Stimulated activated CD8-positive, alpha-beta memory T cell treated with anti-CD3 and anti-CD28 coated beads, Interleukin-15, amount 100 ng/mL, for 4 hours (primary cell): ENCODE measurements around the gene GOLGA7B.
A peak's percentile ranks its signal among the peaks of the same experiment; 100 is the strongest.

ENCODE experiments used
- DNase-seq, 2 donors: peaks; one replicate each; pipeline ENCODE4 v3.0.0-alpha.2; 2020; ENCODE audit warnings: low read depth in 2 of 2

Gene GOLGA7B

DNA sequence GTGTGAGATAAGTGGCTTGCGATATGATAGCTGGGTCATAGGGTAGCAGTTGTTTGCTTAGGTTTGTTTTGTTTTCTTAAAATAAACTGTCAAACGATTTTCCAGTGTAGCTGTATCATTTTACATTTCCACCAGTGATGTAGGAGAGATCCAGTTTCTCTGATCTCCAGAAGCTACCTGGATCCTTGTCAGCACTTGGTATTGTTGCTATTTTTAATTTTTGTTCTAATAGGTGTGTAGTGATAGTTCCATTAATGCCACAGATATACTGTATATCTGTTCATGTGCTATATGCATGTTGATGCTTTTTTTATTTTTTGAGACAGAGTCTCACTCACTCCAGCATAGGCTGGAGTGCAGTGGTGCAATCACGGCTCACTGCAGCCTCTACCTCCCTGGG lies 44.4 kb downstream of the GOLGA7B start:
- no peak for DNase-seq

DNA sequence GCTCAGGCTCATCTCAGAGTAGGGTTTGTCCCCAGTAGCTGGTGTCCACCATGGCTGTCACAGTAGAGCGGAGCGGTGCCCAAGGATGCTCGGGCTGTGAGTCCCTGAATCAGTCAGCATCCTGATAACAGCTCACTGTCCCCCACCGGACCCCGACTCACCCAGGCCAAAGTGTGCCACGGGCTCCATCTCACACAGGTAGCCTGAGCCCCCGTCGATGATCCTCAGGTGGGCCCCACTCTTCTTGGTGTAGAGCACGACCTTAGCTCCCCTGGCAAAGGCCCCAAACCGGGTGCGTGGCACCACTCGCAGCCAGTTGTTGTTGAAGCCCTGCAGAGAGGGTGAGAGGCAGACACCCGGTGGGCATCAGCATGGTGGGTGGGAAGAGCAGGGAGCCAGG lies 45.4 kb downstream of the GOLGA7B start:
- no peak for DNase-seq

DNA sequence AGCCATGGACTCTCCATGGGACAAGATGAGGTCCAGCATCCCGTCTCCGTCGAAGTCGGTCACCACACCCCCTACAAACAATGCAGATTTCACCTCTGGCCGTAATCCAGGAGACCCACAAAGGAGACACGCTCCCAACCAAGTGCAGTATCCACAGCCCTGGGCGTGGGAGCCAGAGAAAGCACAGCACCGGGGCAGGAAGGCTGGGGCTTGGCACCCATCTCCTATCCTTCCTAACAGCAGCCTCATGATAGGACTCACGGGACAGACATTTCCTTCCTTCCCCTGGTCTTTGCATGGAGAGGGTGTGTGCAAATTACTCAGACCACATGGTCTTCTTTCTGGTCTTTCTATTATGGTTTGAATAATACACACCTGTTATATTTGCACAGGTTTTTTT lies 46.3 kb downstream of the GOLGA7B start:
- DNase-seq, result no peak

DNA sequence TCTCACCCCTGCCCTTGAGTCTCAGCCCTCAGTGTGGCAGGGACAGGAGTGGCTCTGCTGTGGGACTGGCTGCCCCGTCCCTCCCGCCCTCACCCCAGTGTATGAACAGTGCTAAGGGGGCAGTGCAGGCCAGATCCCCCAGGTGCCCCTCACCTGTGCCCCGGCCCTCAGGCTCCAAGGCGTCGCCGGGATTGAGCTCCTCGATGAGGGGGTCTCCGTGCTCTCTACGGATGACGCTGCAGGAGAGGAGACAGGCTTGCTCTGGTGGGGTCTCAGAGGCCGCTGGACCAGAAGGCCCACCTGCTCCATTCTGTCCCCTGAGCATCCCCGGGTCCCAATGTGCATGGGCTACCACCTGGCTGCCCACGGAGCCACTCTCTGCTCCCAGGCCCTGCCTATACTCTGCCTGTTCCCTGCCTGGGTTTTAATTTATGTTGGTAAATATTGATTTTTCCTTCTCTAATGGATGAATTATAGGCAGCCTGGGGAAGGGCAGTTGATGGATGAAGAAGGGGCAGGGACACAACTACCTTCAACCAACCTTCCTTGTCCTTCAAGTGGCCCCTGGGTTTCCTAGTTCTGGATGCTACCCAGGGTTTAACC lies 47.2 kb downstream of the GOLGA7B start:
- no peak for DNase-seq

DNA sequence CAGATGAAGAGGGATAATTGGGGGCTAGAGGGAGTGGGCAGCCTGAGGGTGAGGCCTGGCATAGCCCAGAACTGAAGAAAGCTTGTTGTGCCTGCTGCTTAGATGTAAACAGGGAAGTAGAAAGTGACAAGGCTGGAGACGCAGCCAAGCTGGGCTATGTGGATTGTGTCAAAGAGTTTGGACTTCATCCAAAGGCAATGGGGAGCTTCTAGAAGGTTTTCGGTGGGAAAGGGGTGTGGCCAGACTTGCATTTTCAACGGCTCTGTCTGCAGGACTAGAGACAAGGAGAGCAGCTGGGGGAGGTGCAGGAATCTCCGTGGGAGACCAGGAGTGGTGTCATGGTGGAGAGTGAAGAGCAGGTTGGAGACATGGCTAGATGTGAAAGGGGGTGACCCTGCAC lies 48.8 kb downstream of the GOLGA7B start:
- no peak for DNase-seq

DNA sequence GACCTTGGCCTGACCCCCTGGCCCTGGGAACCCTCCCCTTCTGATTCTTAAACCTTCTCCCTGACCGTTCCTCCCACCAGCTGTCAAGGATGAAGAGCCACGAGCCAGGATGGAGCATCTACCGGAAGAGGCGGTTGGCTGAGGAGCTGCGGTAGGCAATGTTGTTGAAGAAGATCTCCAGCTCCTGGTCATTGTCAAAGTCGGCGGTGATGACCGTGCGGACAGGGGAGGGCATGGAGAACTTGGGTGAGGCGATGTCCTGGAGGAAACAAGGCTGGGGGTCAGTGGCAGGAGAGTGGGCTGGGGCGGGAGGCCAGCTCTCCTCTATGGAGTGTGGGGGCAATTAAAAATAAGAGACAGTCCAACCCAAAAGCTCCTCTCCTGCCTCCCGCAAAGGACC lies 51.7 kb downstream of the GOLGA7B start:
- no peak for DNase-seq

DNA sequence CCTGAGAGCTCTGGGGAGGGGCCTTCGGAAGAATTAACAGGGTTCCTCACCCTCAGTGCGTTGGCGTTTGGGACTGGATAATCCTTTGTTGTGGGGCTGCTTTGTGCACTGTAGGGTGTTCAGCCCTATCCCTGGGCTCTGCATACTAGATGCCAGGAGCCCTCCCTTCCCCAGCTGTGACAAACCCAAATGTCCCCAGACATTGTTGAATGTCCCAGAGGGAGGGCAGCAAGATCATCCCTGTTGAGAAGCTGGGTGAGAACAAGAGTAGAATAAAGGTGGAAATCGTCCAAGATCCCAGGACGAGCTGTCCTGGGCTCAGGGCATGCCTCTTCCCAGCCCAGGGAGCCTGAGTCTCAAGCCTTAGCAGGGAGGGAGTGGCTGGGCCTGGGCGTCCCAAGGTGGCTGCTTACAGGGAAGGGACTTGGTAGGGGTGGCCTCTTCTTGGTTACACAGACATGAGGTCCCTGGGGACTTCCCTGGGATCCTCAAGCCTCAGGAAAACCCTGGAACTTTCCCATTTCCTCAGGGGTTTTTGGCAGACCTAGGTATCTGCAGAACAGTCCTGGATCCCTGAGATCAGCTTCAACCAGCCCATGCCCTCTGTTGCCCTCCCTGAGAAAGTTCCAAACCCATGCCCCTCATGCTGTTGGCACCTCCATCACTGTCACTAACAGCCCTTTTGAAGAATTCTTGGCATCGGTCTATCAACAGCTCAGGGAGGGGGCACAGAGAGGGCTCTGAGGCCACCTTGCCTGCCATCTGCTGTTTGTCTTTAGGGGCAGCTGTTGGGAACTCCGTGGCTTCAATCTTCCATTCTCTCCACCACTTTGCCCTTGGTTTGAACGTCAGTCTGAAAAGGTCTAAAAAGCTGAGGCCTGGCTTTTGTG lies 53.7 kb downstream of the GOLGA7B start:
- no peak for DNase-seq

DNA sequence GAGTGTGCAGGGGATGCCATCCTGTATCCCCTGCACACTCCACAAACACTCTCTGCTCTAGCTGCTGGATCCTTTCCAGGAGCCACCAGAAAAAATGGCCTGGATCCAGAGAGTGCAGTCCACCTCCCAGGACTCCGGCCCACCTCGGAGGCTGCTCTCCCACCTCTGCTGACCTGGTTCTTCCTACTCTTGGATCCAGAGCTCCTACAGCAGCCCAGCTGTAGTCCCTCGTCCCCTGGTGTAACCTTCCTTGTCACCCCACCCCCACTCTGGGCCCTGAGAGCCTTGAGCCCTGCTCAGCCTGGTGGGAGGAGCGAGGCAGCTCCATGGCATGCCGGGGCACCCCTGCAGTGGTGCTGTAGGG lies 54.4 kb downstream of the GOLGA7B start:
- no peak for DNase-seq

DNA sequence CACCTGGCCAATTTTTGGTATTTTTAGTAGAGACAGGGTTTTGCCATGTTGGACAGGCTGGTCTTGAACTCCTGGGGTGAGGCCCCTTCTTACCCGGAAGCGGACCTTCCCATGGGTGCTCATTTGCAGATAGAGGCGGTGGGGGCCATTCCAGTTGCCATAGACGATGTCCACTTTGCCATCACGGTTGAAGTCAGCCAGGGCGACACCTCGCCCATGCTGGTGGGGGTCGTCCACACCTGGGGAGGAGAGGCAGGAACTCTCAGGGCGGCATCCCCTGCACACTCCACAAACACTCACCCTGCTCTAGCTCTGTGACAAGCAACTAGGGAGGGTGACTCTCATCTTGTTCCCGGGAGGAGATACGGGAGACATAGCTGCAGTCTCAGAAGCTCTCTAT lies 54.9 kb downstream of the GOLGA7B start:
- DNase-seq, result no peak

DNA sequence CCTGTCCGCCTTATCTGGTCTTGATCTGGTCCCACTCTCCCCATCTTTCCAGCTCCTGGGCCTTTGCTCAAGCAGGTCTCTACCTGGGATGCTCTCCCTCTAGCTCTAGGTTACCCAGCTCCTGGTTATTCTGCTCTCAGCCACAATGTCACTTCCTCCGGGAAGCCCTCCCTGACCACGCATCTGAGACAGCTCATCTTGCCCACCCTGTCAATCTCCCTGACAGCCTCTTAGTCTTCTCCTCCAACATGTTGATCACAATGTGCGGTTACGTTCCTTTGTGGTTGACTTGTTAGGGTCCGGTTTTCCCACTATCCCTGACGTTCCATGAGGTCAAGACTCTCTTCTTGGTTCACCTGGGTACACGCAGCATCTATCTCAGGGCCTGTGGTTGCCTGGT lies 55.6 kb downstream of the GOLGA7B start:
- DNase-seq, result no peak

DNA sequence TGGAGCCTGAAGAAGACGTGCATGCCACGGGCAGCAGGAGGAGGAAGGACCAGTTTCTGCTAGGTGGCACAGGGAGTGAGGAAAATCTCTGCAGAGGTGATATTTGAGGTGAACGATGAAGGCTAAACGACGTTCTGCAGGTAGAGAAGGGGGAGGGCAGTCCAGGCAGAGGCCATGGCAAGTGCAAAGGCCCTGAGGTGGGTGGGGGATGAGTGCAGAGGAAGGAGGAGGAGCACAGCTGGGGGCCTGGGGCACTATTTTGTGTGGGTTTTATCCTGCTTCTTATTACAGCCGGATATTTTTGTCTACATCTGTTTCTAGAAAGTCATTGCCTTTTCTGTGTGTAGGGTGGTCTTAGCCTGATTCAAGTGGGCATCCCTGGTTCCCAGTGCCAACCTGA lies 57.6 kb downstream of the GOLGA7B start:
- DNase-seq, result no peak

DNA sequence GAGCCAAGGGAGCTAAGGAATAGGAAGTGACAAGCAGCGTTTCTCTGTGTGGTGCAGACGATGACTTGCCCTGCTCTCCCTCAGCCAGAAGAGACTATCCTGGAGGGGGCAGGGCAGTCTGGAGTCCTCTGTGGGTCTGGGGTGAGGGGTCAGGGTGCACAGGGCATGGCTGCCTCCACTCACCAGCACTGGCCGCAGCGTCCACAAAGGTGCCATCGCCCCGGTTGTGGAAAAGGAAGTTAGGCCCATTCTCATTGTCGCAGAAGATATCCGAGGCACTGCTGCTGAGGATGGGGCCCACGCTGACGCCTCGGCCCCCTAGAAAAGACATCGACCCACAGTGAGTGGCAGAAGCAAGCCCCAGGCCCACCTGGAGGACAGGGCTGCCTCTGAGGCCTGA lies 58.2 kb downstream of the GOLGA7B start:
- DNase-seq, result no peak

DNA sequence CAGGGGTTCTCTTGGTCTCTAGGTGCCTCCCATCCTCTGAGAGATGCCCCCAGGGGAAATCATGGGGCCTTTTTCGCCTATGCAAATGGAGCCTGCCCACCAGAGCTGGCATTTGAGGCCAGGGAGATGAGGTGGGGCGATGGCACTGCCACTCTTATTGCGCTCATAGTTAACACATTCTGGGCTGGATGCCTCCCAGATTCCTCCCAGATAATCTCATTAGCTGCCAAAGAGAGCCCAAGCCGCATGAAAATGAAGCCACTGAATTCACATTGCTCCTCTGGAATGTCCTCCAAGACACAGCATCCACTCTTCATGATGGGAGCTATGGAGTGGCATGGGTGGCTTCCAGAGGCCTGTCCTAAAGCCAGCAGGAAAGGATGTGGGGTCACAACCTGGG lies 61.0 kb downstream of the GOLGA7B start:
- DNase-seq, result no peak

DNA sequence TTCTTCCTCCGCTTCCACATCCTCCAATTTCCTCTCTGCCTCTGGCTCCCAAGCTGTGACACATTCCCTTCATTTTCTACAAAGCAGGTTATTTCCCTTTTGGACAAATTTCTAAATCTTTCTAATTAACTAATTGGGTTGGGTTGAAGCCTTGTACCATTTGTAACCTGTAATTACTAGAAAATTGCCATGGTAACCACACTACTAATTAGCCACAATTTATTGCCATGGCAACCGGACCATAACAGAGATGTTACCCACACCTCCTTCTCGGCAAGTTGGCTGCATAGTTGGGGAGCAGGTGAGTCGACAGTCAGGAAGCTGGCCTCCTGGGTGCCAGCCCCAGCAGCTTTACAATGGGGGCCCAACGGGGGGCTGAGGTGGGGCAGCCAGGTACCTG lies 61.6 kb downstream of the GOLGA7B start:
- DNase-seq, result no peak

DNA sequence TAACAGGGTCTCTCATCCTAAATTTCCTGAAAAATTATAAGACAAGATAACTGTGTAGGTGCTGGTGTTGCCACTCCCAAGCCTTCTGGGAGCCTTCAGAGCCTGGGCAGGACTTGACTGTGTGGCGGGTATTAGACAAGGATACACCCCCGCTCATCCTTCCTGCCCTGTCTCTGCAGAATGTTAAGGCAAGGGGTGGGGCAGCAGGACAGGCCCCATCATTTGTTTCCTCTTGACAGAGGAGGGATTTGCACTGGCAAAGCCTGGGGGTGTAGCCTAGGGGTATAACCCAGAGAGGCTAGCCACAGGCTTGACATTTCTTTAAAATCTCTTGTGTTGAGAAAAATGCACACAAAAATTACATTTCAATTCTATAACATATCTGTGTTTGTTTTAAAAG lies 63.5 kb downstream of the GOLGA7B start:
- DNase-seq, result no peak

DNA sequence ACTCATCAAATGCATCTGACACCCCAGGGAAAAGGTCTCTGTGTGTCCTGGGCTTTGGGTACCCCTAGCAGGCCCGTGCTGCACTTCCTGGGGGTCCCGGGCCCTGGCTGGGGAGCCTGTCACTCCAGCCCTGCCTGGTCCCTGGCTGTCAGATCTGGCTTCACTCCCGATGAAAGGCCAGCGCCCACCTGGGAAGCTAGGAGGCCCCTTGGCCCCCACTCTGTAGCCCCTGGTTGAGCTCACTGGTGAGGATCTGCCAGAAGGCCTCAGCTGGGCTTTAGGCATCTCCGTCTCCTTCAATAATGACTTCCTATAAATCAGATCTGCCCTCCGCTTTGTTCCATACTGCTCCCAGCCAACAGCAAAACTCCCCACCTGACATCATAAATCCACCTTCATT lies 64.0 kb downstream of the GOLGA7B start:
- DNase-seq, result no peak

DNA sequence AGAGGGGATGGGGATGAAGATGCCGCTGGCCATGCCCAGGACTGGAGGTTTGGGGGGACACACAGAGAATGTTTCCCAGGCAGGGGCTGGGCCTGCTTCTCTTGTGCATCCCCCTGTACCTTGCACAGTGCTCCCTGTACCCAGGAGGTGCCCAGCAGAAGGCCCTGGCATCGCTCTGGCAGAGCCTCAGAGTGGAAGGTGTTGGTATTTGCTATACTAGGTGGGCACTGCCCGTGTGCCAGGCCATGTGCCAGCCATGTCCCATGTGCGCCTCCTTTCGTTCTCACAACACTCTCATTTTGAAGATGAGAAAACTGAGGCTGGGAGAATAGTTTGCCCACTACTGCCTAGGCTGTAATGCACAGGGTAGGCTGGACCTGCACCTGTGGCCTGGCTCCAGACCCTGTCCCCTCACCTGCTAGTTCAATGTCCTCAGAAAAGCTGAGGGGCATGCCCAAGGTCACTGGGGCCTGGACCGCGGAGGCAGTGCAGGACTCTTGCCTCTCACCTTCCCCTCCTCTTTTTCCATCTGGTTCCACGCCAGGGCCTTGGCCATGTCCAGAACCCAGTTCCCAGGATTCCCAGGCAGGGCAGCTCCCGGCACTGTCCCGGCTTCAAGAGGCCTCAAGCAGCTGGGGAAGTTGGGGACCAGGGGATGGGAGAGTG lies 64.7 kb downstream of the GOLGA7B start:
- no peak for DNase-seq

DNA sequence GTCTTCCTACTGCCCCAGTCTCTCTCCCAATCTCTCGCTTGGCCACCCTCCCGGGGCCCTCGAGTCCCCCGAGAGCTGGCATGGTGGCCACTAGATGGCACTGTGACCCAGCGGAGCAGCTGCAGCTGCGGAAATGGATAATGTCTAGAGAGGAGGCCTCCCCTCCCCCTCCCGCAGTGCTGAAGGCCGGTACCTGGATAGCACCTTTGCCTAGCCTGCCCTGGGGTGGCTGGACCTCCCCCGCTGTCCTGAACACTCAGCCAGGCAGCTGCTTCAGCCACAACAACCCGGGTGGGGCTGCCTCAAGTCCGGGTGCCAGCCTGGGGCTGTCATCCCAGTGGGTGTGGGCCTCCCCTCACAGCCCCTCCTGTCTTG lies 65.2 kb downstream of the GOLGA7B start:
- DNase-seq, result peak; percentile 23 to 46

DNA sequence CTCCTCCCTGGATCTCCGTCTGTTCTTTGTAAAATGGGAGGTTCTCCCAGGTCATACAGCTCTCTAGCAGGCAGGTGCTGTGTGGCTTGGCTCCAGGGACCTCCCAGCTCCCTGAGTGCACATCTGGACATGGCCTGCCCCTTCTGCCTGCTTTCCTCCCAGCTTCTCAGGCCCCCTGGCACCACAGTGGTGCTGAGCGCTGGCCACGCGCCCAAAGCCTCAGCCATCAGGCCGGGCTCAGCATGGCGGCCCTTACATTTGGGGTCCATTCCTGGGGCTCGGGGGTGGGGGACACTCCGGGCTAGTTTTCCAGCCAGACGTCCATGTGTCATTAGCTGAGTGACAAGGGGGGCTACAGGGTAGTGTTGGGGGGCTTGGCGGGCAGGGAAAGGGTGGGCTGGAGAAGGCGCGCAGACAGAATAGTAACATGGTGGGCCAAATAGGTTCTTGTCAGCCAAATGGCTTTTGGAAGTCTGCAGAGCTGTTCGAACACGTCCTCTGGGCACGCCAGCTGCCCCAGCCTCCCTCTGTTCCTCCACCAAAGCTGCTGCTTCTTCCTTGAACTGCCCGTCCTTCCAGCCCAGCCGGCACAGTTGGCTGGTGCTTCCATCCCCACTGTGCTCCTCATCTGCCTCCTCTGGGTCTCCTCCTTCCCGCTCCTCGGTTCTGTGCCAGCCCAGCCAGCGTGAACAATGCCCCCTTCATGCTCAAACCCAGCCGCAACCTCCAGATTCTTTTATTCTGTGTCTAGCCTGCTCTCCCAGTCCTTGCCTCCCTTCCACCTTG lies 65.9 kb downstream of the GOLGA7B start:
- DNase-seq, result no peak

DNA sequence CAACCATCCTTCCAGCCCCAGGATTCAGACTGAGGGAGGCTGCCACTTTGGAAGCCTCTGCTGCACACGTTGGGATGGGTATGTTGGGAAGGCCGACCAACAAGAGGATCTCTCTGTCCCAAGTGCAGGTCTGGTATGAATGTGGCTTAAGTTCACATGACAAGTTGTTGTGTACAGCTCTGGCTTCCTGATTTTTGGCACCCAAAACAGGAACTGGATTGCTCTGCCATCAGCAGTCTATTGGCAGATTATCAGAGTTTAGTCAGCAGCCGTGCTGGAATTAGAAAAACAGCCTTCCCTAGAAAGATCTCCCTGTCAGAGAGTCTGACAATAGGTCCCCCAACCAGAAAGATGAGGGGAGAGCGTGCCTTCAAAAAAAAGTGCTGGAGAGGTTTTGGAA lies 66.9 kb downstream of the GOLGA7B start:
- DNase-seq, result no peak

DNA sequence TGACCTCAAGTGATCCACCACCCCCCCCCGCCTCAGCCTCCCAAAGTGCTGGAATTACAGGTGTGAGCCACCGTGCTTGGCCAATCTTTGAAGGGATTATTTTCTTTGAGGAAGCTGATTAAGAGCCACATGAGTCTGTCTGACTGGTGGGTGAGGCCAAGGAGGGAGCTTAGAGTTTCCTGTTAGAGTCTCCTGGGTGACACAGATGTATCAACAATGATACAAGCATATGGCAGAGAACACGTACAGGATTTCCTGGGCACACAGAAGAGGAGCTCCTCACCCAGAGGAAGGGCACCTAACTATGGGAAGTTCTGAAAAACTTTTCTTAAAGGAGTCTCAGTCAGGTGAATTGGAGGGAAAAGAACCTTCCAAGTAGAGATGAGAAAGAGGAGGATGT lies 69.4 kb downstream of the GOLGA7B start:
- no peak for DNase-seq

DNA sequence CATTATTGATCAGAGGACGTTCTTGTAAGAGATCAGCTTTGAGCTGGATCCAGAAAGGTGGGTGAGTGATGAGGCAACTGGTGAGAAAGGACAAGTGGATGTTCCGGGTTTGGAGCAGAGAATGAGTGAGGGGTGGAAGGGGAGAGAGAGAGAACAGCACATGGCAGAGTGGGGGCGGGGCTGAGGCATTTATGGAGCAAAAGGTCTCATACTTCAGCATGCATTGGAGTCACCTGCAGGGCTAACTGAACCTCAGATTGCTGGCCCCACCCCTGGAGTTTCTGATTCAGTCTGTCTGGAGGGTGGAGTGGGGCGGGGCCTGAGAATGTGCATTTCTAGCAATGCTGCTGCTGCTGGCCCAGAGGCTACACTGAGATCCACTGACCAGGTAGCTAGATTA lies 71.2 kb downstream of the GOLGA7B start:
- DNase-seq, result no peak
